Renal cortical epithelial cell (primary cell): ENCODE results near the gene TXNDC5. TPM values are rescaled to one million over a fixed set of nuclear protein-coding genes. Genes with fewer than 3 reads are reported as not detected.

Experiments
- DNase-seq: peaks from one replicate; pipeline ENCODE4 v3.0.0-alpha.2; 2011; ENCODE audit warnings: low read depth
- total RNA-seq: library from RNA; depleted of rRNA; stranded (reverse); fragments of >200 nt; gene quantifications from 2 replicates; pipeline ENCODE4 v1.2.3, GENCODE V29; 2014

Gene TXNDC5
- total RNA-seq, 1 donor from 2014 or later = 301 TPM

DNA sequence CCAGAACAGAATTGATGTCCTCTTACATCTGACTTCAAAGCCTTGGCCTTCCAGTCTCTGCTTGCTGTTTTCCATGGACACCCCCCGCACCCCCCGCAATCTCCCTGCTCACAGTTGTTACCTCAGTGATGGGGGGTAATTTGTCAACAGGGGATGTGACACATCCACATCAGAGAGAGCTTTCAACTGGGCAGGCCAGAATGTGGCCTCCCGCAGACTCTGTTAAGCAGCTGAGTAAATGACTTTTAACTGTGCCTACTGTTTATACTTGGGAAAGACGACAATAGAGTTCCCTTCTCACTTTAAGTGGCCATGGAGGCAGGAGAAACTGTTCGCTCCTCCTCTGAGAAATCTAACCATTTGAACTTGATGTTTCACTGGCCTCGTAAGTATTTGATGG lies 51.0 kb downstream of the TXNDC5 start:
- DNase-seq = no peak

DNA sequence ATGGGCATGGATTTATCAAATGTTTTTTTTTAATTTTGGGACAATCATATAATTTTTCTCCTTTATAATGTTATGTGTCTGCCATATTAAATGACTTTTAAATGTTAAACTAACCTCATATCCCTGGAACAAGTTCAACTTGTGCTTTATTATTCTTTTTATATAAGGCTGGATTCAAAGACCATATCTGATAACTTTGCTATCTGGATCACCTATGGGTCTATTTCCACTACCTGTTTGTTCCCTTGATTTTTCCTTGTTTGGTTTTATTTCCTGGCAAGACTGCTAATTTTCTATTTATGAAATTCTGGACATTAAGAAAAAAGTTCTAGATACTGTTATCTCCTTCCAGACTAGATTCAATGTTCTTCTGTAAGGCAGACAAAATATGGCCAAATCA lies 58.8 kb downstream of the TXNDC5 start:
- DNase-seq = no peak

DNA sequence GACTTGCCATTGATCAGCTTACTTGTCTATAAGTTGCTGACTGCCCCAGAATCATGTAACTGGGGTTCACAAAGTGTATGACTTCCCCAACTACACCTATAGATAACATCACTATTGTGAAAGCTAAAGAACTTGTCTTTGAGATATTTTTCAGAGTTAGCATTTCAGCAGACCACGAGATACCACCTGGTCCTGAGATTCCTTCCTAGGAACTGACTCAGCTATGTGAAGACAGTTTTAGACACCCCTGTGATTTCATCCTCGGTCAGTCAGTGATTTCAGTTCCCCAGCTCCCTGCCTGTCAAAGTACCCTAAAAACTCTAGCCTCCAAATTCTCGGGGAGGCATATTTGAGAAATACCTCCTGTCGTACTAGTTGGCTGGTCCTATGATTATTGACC lies 62.4 kb downstream of the TXNDC5 start:
- DNase-seq = no peak

DNA sequence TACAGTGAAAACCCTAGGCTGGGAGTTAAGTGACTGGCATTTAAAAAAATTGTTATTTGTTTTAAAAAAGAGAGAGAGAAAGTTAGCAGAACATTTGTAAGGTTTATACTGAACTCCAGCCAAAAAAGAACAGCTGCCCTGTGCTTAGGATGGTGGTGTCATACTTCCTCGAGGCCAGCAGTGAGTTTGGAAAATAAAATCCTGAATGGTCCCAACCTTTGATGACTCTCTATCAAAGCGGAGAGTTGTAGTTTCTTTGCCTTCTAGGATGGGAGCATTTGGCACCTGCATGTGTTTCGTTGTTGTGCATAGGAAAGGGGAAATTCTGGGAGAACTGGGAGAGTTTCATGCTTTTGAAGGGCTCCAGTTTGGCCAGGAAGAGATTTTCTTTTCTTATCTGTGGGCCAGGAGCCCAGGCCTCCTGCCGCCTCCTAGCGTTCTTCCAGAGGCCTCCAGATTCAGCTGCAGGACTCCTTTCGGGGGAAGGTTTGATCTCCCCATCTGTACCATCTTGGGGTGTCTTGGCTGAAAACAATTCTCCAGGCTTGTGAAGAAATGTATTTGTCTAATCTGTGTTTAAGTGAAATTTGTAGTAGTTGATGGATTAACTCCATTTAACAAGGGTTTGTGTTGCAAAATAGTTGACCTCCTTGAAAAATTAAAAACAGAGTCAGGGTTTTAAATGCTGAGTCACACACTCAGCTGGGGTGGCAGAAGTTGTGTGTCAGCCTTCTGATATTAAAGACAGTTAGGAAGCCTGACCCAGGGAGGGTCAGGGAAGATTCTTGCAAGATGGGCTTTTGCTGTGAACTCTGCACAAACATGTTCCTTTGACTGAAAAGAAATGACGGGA lies 63.4 kb downstream of the TXNDC5 start:
- DNase-seq = peak; percentile 6

DNA sequence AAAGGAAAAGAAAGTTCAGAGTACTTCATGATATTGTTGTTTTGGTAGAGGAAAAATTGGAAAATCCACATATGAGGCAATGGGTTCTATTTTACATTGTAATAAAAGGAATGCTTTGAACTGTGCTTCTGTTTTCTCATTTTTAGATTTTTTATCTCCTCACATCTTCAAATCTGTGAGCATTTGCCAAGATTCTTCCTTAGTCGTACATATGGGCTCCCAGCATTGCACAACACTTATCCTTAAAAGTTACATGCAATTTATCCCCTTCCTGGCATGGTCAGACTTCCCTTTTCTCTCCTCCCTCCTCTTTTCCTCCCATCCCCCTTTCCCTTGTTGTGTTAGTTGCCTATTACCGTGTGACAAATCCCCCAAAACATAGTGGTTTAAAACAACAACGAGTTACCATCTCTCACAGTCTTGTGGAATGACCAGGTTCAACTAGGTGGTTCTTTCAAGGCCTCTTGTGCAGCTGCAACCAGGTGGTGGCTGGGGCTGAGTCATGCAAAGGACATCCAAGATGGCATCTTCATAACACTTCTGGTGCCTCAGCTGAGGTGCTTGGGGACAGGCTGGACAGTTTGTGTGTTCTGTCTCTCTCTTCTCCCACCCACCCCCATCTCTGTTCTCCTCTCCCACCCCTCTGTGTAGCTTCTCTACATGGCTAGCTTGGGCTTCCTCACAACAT lies 68.7 kb downstream of the TXNDC5 start:
- no peak for DNase-seq

DNA sequence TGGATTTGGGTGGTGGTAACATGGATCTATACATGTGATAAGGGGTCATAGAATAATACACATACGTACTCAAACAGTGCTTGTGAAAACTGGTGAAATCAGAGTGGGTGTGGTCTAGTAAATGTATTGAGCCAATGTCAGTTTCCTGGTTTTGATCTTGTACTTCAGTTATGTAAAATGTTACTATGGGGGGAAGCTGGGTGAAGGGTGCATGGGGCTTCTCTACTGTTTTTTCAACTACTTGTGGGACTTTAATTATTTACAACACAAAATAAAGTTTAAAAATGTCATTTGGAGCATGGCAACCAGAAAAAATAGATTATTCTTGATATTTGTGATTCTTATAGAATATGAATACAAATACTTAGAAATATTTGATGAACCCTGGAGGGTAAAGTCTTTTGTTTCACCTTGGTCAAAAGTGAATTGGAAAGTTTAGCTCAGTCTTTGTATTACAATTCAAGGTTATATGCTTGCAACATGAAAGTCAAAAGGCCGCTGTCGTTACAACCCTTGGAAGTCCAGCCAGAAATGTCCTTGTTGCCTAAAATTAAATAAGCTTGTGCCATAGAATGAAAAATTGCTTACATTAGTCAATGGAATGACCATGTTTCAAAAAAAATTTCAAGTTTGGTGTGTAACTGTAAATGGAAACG lies 74.1 kb downstream of the TXNDC5 start:
- DNase-seq = no peak

DNA sequence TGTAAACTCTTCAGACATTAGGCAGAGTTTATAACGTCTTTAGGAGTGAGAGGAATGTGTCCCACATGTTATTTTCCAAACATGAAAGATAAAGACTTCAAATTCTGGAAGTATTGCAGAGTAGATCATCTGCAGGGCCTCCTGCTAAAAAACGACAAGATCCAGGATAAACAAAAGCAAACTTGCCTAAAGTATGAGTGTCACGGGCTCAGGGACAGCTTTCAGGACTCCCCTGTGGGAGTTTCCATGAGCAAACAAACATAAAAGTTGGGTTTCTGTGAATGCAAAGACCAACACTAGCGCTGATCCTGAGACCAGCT lies 76.9 kb downstream of the TXNDC5 start:
- DNase-seq = no peak

DNA sequence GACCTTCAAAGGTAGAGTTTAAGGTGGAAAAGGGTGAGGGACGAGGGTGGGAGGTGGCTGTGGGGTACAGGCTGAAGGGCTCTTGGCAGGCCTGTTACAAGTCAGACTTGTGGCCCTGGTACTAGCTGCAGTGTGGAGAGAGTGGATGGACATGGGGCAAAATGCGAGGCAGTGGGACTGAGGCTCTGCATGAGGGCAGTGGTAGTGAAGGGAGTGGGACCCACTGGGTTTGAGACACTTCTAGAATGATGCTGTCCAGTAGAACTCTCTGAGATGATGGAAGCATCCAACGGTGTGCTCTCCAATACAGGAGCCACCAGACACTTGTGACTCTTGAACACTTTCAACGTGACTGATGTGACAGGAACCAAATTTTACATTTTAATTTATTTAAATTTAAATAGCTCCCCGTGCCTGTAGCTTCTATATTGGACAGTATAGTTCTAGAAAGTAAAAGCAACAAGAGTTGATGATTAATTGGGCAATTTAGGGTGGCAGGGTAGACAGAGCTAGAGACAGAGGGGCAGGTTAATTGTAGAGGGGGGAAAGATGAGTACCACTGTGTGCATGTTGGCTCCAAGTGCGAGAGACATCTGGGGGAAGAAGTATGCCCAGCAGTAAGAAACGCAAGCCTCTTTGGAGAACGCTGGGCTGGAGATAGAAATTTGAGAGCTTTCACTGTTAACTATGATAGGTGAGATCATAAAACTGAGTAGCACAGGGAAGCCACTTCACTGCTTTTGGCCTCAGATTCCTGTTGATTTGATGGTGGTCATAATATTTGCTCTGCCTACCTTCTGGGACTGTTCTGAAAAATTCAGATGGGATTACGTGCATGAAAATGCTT lies 77.5 kb downstream of the TXNDC5 start:
- no peak for DNase-seq

Other genes with a start within 250 kb of the TXNDC5 start
- 0.69 and 0.75 TPM in 2 replicates for gene BMP6, start 184.7 kb downstream of the TXNDC5 start, total RNA-seq
- 23.8 and 41.3 TPM in 2 replicates for gene BLOC1S5, start 153.6 kb upstream of the TXNDC5 start, total RNA-seq
- gene EEF1E1, start 191.8 kb upstream of the TXNDC5 start, total RNA-seq = 96.9 and 124 TPM in 2 replicates